Measurements from ENCODE around the gene SIPA1L3.
"Not testable (repeated sequence)": the region's sequence is repeated elsewhere in the genome, so short reads cannot be mapped to it uniquely, and the experiment has no call there.

The SIPA1L3 gene

DNA sequence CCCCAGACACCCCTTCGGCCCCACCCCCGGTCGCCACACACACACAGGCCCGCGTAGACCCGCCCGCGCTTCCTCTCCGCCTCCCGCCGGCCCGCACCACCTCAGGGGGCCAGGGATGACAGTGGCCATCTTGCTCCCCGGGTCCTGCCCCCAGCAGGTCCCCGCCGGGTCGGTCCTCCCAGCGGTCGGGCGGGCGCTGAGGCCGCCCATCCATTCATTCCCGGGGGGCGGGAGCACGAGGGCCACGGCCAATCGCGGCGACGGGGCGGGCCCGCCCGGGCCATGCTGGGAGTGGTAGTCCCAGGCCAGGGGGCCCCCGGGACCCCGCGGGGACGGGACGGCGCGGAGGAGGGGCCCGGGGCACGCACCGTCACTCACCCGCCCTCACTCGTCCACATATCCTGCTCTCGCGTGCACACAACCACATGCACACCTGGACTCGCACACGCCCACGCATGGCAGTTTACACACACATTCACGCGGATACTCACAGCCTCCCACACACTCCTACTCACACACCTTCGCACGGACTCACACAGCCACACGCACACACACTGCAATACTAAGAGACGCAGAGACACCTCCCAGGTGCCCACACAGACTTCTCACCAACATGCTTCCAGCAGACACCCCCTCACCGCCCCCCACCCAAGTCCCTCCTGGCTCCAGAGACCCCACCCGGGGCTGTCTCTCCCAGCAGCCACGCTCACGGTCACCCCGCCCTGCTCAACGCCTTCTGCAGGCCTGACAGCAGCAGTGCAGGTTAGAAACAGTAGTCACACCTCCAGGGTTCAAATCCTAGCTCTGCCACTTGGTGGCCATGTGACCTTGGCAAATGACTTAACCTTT, 317.2 kb downstream of the SIPA1L3 start, which contains the start of gene DPF1:
Gene DPF1, minus strand, starts transcription at position 209 of the 849 bp plus-strand sequence. Its CDS starts 80 bp downstream, at position 129.
- DNase-seq = peak; percentile 78

DNA sequence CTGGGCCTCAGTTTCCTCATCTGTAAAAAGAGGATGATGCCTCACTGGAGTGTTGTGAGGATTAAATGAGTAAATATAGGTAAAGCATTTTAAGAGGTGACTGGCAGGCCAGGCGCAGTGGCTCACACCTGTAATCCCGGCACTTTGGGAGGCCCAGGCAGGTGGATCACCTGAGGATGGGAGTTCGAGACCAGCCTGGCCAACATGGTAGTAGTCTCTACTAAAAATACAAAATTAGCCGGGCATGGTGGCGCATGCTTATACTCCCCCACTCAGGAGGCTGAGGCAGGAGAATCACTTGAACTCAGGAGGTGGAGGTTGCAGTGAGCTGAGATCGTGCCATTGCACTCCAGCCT, 317.8 kb downstream of the SIPA1L3 start:
- DNase-seq = not testable (repeated sequence)

DNA sequence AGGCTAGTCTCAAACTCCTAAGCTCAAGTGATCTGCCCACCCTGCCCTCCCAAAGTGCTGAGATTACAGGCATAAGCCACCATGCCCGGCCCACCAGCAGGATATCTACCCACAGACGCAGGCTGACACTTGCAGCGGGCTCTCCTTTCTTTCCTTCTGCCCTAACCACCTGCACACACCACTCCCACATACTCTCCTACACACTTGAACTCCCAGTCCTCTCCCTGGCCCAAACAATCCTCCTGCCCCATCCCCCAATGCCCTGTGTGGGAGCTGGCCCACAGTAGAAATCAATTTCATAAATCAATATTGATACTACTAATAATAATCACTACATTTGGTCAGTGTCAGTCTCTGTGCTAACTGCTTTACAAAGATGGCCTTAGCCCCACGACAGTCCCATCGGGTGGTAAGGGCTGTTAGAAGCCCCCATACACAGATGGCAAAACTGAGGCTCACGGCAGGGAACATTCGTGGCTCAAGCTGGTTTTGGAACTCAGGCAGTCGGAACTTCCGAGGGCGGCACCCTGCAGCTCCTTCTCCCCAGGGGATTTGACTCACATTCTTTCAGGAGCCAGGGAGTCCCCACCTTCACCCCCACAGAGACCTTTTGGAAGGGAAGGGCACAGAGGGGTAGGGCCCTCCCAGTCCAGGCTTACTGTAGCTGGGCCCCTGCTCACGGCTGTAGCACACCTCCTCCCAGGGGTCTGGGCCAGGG, 320.4 kb downstream of the SIPA1L3 start:
- DNase-seq = no peak

- DNase-seq = no peak
These were observed 321.0 kb downstream of the SIPA1L3 start for GRCh38 chr19:38228005-38228377.

DNA sequence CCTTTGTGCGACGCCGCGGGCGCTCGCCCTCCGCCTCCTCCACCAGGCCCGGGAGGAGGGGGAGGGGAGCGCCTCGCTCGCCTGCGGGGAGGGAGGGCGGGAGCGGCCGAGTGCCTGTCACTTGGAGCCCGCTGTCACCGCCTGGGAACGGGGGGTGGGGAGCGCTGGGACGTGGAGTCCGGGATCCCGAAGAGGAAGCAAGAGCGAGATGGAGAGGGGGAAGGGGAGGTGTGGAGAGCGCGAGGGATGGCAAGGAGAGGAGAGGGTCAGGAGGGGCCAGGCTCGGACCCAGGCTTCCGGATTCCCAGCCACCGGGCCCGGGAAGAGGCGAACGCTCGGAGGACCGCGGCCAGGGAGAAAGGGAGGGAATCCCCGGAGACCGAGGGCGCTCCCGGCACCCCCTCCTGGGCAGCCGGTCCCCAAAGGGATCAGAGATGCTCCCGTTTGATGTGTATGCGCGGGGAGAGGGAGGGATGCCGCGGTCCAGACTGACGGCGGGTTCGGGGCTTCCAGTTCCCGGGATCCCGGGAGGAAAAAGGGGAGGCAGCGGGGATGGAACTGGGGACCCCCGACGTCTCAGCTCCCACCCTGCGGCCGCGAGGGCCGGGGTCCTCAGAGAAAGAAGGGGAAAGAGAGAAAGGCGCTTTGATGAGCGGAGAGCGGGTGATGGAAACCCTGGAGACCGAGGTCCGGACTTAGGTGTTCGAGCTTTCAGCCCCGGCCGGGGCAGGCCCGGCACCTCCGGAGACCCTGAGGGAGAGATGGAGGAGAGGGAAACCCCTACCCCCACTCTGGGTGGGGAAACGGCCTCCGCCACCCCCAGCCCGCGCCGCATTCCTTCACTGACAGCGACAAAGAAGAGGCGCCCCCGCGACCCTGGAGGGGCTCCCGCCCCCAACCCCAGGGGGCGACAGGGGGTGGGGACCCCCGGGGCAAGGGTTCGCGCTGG, 321.8 kb downstream of the SIPA1L3 start:
- peak; percentile 10 for DNase-seq

DNA sequence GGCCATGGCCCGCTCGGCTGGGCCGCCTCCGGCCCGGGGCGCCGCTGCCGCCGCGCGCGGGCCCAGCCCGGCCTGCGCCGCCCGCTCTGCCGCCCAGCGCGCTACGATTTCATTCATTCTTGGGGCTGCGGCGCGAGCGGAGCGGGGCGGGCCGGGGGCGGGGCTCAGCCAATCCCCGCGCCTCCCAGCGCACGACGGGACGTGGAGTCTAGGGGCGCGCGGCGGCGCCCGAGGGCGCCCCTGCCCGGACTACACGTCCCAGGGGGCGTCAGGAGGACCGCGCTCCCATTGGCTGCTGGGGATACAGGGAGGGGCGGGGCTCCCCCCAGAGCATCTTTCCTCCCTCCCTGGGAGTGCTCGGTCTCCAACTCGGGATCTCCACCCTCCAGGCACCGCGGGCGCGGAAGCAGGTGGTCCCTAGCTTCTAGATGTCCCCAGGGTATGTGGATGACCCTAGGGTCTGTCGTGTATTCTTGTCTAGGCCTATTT, 322.6 kb downstream of the SIPA1L3 start:
- DNase-seq = peak; percentile 87

DNA sequence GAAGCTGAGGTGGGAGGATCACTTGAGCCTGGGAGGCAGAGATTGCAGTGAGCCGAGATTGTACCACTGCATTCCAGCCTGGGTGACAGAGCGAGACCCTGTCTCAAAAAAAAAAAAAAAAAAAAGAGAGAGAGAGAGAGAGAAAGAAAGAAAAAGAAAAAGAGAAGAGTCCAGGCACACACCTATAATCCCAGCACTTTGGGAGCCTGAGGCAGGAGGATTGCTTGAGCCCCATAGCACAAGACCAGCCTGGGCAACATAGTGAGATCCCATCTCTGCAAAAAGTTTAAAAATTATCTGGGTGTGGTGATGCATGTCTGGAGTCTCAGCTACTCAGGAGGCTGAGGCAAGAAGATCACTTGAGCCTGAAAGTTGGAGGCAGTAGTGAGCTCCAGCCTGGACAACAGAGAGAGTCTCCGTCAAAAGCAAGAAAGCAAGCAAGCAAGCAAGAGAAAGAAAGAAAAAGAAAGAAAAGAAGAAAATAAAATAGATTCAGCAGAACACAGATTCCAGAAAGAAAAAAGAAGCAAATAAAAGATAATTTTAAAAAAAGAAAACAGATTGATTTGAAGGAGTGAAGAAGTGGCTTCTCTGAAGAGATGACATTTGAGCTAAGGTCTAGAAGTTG, 323.6 kb downstream of the SIPA1L3 start:
- DNase-seq = not testable (repeated sequence)

DNA sequence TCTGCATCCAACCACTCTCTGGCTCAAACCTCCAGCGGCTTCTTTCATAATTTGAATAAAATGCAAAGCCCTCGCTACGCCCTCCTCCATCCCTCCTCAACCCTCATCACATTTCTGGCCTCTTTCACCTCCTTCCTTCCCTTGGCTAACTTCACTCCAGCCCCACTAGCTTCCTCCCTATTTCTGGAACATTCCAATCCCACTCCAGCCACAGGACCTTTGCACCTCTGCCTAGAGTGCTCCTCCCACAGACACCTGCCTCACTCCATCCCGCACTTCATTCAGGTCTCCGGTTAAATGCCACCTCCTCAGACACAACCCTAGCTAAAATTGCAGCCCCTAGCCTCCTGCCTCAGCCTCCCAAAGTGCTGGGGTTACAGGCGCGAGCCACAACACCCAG, 324.9 kb downstream of the SIPA1L3 start:
- no peak for DNase-seq

DNA sequence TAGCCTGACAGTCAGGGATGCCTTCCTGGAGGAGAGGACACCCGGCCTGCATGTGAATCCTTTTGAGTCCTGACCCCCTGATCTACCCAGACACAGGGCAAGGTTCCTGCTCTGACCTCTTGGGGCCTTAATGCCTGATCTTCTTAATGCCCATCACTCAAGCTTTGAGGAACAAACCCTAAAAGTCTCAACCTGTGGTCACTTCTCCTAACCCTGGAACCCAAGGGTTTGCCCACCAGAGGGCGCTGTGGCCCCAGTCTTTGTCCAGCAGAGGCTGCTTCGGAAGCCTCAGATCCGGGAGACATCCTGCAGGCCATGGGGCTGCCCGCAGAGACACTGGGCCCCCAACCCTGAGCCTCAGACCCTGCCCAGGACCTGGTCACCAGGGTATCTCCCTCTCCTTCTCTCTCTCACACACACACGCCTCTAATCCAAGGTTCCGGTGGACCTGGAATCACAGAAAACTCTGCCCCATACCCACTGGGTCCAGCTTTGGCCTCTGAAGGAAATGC, 326.8 kb downstream of the SIPA1L3 start:
- DNase-seq = peak; percentile 79

GRCh38 chr19:38234615-38235014, 327.6 kb downstream of the SIPA1L3 start:
- DNase-seq = no peak

DNA sequence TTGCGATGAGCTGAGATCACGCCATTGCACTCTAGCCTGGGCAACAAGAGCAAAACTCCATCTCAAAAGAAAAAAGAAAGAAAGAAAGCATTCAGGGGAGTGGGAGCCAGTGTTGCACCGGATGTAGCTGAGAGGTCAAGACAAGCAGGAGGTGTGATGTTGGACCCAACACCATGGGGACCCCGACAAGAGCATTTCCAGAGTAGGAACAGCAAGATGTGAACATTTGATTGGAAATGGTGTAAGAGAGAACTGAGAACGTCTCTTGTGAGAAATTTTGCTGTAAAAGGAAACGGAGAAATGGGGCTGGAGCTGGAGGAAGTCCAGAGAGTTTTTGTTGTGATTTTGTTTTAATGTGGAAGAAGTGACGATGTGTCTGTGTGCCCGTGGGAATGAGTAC, 332.8 kb downstream of the SIPA1L3 start:
- DNase-seq = no peak

GRCh38 chr19:38243279-38243673, 336.3 kb downstream of the SIPA1L3 start:
- DNase-seq = no peak

- no peak for DNase-seq
These were observed 339.0 kb downstream of the SIPA1L3 start for GRCh38 chr19:38245826-38246498.

GRCh38 chr19:38247126-38247525, 340.1 kb downstream of the SIPA1L3 start:
- DNase-seq = no peak

DNA sequence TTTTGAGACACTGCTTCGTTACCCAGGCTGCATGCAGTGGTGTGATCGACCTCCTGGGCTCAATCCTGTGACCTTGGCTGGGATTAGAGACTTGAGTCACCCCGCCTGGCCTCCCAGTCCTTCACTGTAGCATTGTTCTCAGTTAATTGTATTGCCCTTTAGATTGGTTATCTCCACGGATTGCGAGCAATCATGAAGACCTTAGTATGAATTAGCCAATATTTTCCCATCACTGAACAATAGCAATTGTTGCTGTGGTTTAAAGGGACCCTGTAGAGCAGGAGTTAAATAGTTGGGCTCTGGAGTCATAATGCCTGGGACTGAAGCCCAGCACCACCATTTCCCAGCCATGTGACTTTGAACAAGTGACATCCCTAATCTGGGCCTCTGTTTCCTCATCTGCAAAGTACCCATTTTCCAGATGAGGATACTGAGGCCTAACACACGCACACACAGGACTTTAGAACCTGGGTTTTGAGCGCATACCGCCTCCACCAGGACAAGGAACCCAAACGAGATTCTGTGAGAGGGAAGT, 340.8 kb downstream of the SIPA1L3 start:
- no peak for DNase-seq

DNA sequence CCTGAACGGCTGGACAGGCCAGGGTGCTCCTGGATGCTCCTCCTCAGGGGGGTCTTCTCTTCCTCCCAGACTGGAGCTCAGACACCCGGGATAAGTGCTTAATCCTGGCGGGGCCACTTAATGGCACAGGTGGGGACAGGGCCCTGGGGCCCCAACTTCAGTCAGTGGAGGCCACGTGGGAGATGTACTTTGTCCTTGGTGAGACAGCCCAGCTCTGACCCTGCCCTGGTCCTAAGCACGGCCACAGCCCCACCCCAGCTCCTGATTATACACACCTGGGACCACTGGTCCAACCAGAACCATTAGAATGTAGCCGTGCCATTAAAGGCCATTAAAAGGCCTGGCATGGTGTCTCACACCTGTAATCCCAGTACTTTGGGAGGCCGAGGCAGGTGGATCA, 341.4 kb downstream of the SIPA1L3 start:
- DNase-seq = no peak

- no peak for DNase-seq
These were observed 343.4 kb downstream of the SIPA1L3 start for GRCh38 chr19:38250428-38250820.

- no peak for DNase-seq
These were observed 344.0 kb downstream of the SIPA1L3 start for GRCh38 chr19:38250821-38251563.

DNA sequence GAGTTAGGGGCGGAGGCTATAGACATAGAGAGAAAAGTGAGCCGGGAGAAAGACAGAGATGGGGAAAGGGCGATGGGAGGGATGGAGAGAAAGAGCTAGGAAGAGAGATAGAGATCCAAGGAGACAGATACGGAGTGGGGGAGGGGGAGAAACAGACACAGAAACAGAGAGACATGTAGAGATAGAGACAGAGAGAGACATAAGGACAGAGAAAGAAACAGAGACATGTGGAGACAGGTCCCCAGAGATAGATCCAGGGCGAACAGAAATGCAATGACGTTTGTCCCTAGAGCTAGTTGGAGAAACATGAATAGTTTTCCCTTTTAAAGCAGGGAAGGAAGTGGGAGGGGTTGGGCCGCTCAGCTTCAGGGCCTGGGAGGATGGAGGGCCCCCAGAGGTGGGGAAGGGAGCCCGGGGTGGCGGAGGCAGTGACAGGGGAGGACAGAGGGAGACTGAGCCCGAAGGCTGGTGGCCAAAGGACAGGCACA, 344.6 kb downstream of the SIPA1L3 start:
- no peak for DNase-seq

DNA sequence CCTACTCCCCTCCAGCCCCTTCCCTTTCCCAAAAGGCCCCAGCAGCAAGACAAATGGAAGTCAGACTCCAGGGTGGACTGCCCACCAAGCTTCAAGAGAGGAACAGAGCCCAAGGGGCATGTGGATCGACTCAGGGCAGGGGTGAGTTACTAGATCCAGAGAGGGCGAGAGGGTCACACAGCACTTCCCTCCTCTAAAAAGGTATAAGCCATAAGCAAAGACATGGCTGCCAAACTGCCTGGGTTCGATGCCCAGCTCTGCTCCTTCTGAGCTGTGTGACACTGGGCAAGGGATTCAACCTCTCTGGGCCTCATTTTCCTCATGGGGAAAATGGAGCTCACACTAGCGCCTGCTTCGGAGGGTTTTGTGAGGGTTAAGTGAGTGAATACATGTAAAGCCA, 345.4 kb downstream of the SIPA1L3 start:
- no peak for DNase-seq
